Measurements from ENCODE around the gene FCRL4. TPM values are rescaled to one million over a fixed set of nuclear protein-coding genes. Genes with fewer than 3 reads are reported as not detected.
A peak's percentile ranks its signal among the peaks of the same experiment; 100 is the strongest.

The FCRL4 gene
- total RNA-seq, 1 donor from 2014 or later, result not detected

GRCh38 chr1:157595356-157595755, 2.5 kb downstream of the FCRL4 start:
- no peak for TF ChIP-seq CTCF (IDR thresholded peaks at IDR 0.05)
- Histone ChIP-seq H3K27ac (no peak overlapping the region), H3K4me3 (no peak overlapping the region), H3K36me3 (no peaks in the 10 kb centered on the region), H3K27me3 (ENCODE audit: low read depth) (peaks cover 8% of the 10 kb centered on the region), H3K9me3 (no peaks in the 10 kb centered on the region), H3K4me1 (no peaks in the 10 kb centered on the region)
- no peak for DNase-seq
- ATAC-seq, result no peak
- intact Hi-C loops (cut with DNase I), result no loop called here

- no peak for DNase-seq
- TF ChIP-seq CTCF (IDR thresholded peaks at IDR 0.05), result no peak
- ATAC-seq, result no peak
- H3K9me3 ChIP-seq, result no peaks in the 10 kb centered on the region
- peaks cover 16% of the 10 kb centered on the region for H3K27me3 ChIP-seq (ENCODE audit: low read depth)
- H3K36me3 ChIP-seq, result no peaks in the 10 kb centered on the region
- no peaks in the 10 kb centered on the region for H3K4me1 ChIP-seq
- intact Hi-C loops (cut with DNase I), result no loop called here
- H3K4me3 ChIP-seq, result no peak overlapping the region
- no peak overlapping the region for H3K27ac ChIP-seq
Observed at GRCh38 chr1:157585984-157586383, 11.9 kb downstream of the FCRL4 start.

- TF ChIP-seq CTCF (IDR thresholded peaks at IDR 0.05), result no peak
- intact Hi-C loops (cut with DNase I), result no loop called here
- no peak for DNase-seq
- H3K4me3 ChIP-seq, result no peak overlapping the region
- no peak overlapping the region for H3K27ac ChIP-seq
- no peaks in the 10 kb centered on the region for H3K36me3 ChIP-seq
- no peak for ATAC-seq
- no peaks in the 10 kb centered on the region for H3K9me3 ChIP-seq
- H3K4me1 ChIP-seq, result no peaks in the 10 kb centered on the region
- peaks cover 12% of the 10 kb centered on the region for H3K27me3 ChIP-seq (ENCODE audit: low read depth)
Observed at GRCh38 chr1:157584503-157584902, 13.4 kb downstream of the FCRL4 start.

- ATAC-seq, result no peak
- Histone ChIP-seq H3K4me1 (no peaks in the 10 kb centered on the region), H3K9me3 (no peaks in the 10 kb centered on the region), H3K36me3 (no peaks in the 10 kb centered on the region), H3K27me3 (ENCODE audit: low read depth) (peaks cover 4% of the 10 kb centered on the region), H3K4me3 (no peak overlapping the region), H3K27ac (no peak overlapping the region)
- no peak for DNase-seq
- intact Hi-C loops (cut with DNase I), result no loop called here
- no peak for TF ChIP-seq CTCF (IDR thresholded peaks at IDR 0.05)
Observed at GRCh38 chr1:157580828-157581210, 17.1 kb downstream of the FCRL4 start.

GRCh38 chr1:157580179-157580827, 17.6 kb downstream of the FCRL4 start:
- intact Hi-C loops (cut with DNase I), result no loop called here
- Histone ChIP-seq H3K27me3 (ENCODE audit: low read depth) (peaks cover 4% of the 10 kb centered on the region), H3K9me3 (no peaks in the 10 kb centered on the region), H3K4me1 (no peaks in the 10 kb centered on the region), H3K36me3 (no peaks in the 10 kb centered on the region), H3K27ac (no peak overlapping the region), H3K4me3 (no peak overlapping the region)
- ATAC-seq (peak; percentile 60 to 77), DNase-seq (no peak)
- peak; percentile 76 for TF ChIP-seq CTCF (IDR thresholded peaks at IDR 0.05)
